H9 (cell line): ENCODE results near the gene STXBP1. TPM values are rescaled to one million over a fixed set of nuclear protein-coding genes. Genes with fewer than 3 reads are reported as not detected.

Experiments used
- DNase-seq: peaks from one replicate; pipeline ENCODE4 v3.0.0-alpha.2; 2017
- H2AFZ ChIP-seq: one replicate; pipeline ENCODE4 v1.6.1; 2013; ENCODE audit warnings: mild to moderate bottlenecking, low read length, control low read depth, moderate library complexity
- H2AK5ac ChIP-seq: 2 replicates; pipeline ENCODE4 v1.6.1; 2013; ENCODE audit warnings: low read length, control low read depth, mixed read lengths; ENCODE audit not compliant: insufficient read length
- H2BK120ac ChIP-seq: one replicate; pipeline ENCODE4 v1.6.1; 2013; ENCODE audit warnings: low read depth, mild to moderate bottlenecking, low read length, control low read depth, inconsistent platforms; ENCODE audit not compliant: poor library complexity, severe bottlenecking
- H2BK12ac ChIP-seq: 2 replicates; pipeline ENCODE4 v1.6.1; 2013; ENCODE audit warnings: low read length, control low read depth, mixed read lengths, low read depth; ENCODE audit not compliant: insufficient read length
- H2BK15ac ChIP-seq: 2 replicates; pipeline ENCODE4 v1.6.1; 2013; ENCODE audit warnings: low read depth, low read length, control low read depth
- H2BK20ac ChIP-seq: one replicate; pipeline ENCODE4 v1.6.1; 2013; ENCODE audit warnings: low read depth, mild to moderate bottlenecking, low read length, control low read depth, inconsistent platforms; ENCODE audit not compliant: poor library complexity, severe bottlenecking
- H2BK5ac ChIP-seq: 2 replicates; pipeline ENCODE4 v1.6.1; 2013; ENCODE audit warnings: low read length, control low read depth, mixed read lengths; ENCODE audit not compliant: insufficient read length
- H3K14ac ChIP-seq: 2 replicates; pipeline ENCODE4 v1.6.1; 2013; ENCODE audit warnings: low read length, control low read depth; ENCODE audit not compliant: insufficient read depth
- H3K18ac ChIP-seq: 2 replicates; pipeline ENCODE4 v1.6.1; 2013; ENCODE audit warnings: low read depth, mild to moderate bottlenecking, mixed read lengths, low read length, control low read depth; ENCODE audit not compliant: insufficient read length
- H3K23ac ChIP-seq: 2 replicates; pipeline ENCODE4 v1.6.1; 2013; ENCODE audit warnings: low read length, control low read depth, mixed read lengths, low read depth; ENCODE audit not compliant: insufficient read length
- H3K23me2 ChIP-seq: 2 replicates; pipeline ENCODE4 v1.6.1; 2013; ENCODE audit warnings: low read depth, mild to moderate bottlenecking, mixed read lengths, low read length, control low read depth; ENCODE audit not compliant: insufficient read length, poor library complexity, severe bottlenecking
- H3K27ac ChIP-seq: 2 replicates; pipeline ENCODE4 v1.5.1; 2013; ENCODE audit warnings: low read length, control low read depth, mixed read lengths, low read depth; ENCODE audit not compliant: insufficient read length
- H3K27me3 ChIP-seq: 2 replicates; pipeline ENCODE4 v1.6.1; 2013; ENCODE audit warnings: low read length, control low read depth, inconsistent platforms; ENCODE audit not compliant: insufficient read depth
- H3K4ac ChIP-seq: 2 replicates; pipeline ENCODE4 v1.6.1; 2013; ENCODE audit warnings: low read depth, mild to moderate bottlenecking, control low read depth, inconsistent platforms, low read length, moderate library complexity
- H3K4me1 ChIP-seq: 2 replicates; pipeline ENCODE4 v1.6.1; 2013; ENCODE audit warnings: low read length, control low read depth, inconsistent platforms; ENCODE audit not compliant: insufficient read depth
- H3K4me2 ChIP-seq: 2 replicates; pipeline ENCODE4 v1.6.1; 2013; ENCODE audit warnings: low read length, control low read depth, mixed read lengths; ENCODE audit not compliant: insufficient read length, insufficient read depth
- H3K56ac ChIP-seq: 2 replicates; pipeline ENCODE4 v1.6.1; 2013; ENCODE audit warnings: low read depth, mild to moderate bottlenecking, mixed read lengths, low read length, control low read depth; ENCODE audit not compliant: insufficient read length
- H3K79me1 ChIP-seq: 2 replicates; pipeline ENCODE4 v1.6.1; 2013; ENCODE audit warnings: low read depth, mild to moderate bottlenecking, moderate library complexity, low read length, control low read depth, inconsistent platforms; ENCODE audit not compliant: insufficient read depth, poor library complexity, severe bottlenecking
- H3K79me2 ChIP-seq: 2 replicates; pipeline ENCODE4 v1.6.1; 2013; ENCODE audit warnings: low read length, control low read depth, inconsistent platforms; ENCODE audit not compliant: insufficient read depth
- H3K9ac ChIP-seq: 2 replicates; pipeline ENCODE4 v1.6.1; 2013; ENCODE audit warnings: low read length, control low read depth, mixed read lengths; ENCODE audit not compliant: insufficient read length; ENCODE audit errors: extremely low read depth
- H3K9me3 ChIP-seq: one replicate; pipeline ENCODE4 v1.6.1; 2013; ENCODE audit warnings: low read depth, low read length, inconsistent platforms; ENCODE audit not compliant: control insufficient read depth
- H3T11ph ChIP-seq: one replicate; pipeline ENCODE4 v1.6.1; 2013; ENCODE audit warnings: mild to moderate bottlenecking, low read length, control low read depth, inconsistent platforms
- H4K20me1 ChIP-seq: one replicate; pipeline ENCODE4 v1.6.1; 2013; ENCODE audit not compliant: control insufficient read depth, insufficient read length, insufficient read depth
- H4K5ac ChIP-seq: 2 replicates; pipeline ENCODE4 v1.6.1; 2013; ENCODE audit warnings: low read depth, mild to moderate bottlenecking, mixed read lengths, low read length, control low read depth; ENCODE audit not compliant: insufficient read length
- H4K8ac ChIP-seq: replicated peaks from 2 replicates; pipeline ENCODE4 v1.6.1; 2013; ENCODE audit warnings: low read length, control low read depth, mixed read lengths, low read depth; ENCODE audit not compliant: insufficient read length
- H4K91ac ChIP-seq: 2 replicates; pipeline ENCODE4 v1.6.1; 2013; ENCODE audit warnings: low read depth, mild to moderate bottlenecking, moderate library complexity, mixed read lengths, low read length, control low read depth; ENCODE audit not compliant: insufficient read length
- H3K27ac Mint-ChIP-seq, 3 experiments: 2 replicates in 2 of 3; 3 replicates in 1 of 3; pipeline ENCODE4 v1.8.0; 2020 to 2021; ENCODE audit warnings: mixed read lengths in 3 of 3, mild to moderate bottlenecking in 1 of 3, moderate library complexity in 1 of 3
- H3K27me3 Mint-ChIP-seq: 2 replicates; pipeline ENCODE4 v1.8.0; 2021; ENCODE audit warnings: low read depth, mild to moderate bottlenecking, moderate library complexity, mixed read lengths
- H3K36me3 Mint-ChIP-seq, 3 experiments: 2 replicates in 2 of 3; 3 replicates in 1 of 3; pipeline ENCODE4 v1.8.0; 2020 to 2021; ENCODE audit warnings: low read depth in 3 of 3, mixed read lengths in 3 of 3; ENCODE audit not compliant: insufficient read depth in 1 of 3
- H3K4me1 Mint-ChIP-seq, 2 experiments: 2 replicates each; pipeline ENCODE4 v1.8.0; 2020; ENCODE audit warnings: mixed read lengths in 2 of 2
- H3K4me3 Mint-ChIP-seq, 2 experiments: 2 replicates in 1 of 2; 3 replicates in 1 of 2; pipeline ENCODE4 v1.8.0; 2020 to 2021; ENCODE audit warnings: mild to moderate bottlenecking in 2 of 2, mixed read lengths in 2 of 2, moderate library complexity in 1 of 2
- H3K9me3 Mint-ChIP-seq, 2 experiments: 2 replicates in 1 of 2; 3 replicates in 1 of 2; pipeline ENCODE4 v1.8.0; 2020; ENCODE audit warnings: mild to moderate bottlenecking in 2 of 2, mixed read lengths in 2 of 2, moderate library complexity in 1 of 2
- WGBS: extraction: QIAGEN DNeasy Blood & Tissue Kit; methylation state at CpG from one replicate; pipeline ENCODE4 v1.1.7; 2013; ENCODE audit warnings: missing lambda C conversion rate, low lambda C conversion rate, mixed read lengths; ENCODE audit not compliant: insufficient read length; ENCODE audit errors: extremely low coverage; 5-methylcytosine and 5-hydroxymethylcytosine counted together
- total RNA-seq: library from RNA; stranded (reverse); gene quantifications from 2 replicates; pipeline ENCODE4 v1.2.1, GENCODE V29; 2021
- TF ChIP-seq, protein P1 (sequence below): fragments of 200-600 bp; sonication (generic); conservative IDR thresholded peaks from 3 replicates; pipeline ENCODE4 v1.8.0; 2021; ENCODE audit warnings: antibody characterized with exemption, mild to moderate bottlenecking

The STXBP1 gene
- total RNA-seq, 1 experiment from 2014 or later: 22.3 TPM

DNA sequence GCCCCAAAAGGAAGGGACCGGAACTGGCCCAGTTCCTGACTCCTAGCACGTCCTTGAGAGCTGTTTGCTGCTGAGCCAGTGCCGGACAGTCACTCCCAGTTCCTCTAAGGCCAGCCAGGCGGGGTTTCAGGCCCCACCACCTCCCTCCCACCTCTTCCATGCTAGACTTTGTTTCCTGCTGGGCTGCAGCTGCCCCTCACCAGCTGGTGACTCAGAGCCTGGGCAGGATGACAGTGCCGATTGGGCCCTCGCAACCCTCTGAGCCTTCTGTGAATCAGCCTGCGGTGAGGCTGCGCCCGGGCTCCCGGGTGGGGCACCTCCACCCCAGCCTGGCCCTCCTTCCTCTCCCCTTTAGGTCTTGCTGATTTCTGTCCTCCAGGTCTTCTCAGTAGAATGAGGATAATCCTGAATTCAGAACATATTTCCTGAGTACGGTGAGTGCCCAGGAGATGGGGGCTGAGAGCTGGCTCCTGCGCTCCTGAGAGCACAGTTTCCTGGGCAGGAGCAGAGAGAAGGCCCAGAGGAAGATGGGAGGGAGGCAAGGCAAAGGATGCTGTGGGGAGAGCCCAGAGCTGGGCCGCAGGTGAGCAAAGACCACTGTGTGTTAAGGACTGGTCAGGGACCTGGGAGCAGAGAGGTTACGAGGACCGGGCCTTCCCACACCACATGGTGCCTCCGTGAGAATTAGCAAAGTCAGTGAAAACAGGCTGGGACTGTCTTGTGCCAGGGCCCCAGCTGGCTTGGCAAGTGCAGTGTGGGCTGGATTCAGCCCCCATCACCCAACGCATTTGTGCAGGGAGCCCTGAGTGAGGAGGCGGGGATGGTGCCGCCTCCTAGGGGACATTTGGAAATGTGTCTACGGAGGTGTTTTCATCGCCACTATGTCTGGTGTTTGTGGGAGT lies 32.9 kb upstream of the STXBP1 start:
- Histone ChIP-seq H3K27ac (no peak overlapping the region), H2BK12ac (no peak overlapping the region), H3K4me1 (no peaks in the 10 kb centered on the region; the same call in 1 of the 2 replicates), H3K56ac (no peak overlapping the region), H3K27me3 (no peaks in the 10 kb centered on the region), H2AK5ac (no peak overlapping the region), H3K79me1 (no peaks in the 10 kb centered on the region), H3K9me3 (no peaks in the 10 kb centered on the region), H4K20me1 (no peaks in the 10 kb centered on the region), H2BK20ac (no peak overlapping the region), H2AFZ (no peak overlapping the region), H3K14ac (no peak overlapping the region; the same call in 1 of the 2 replicates), H4K5ac (no peak overlapping the region), H3K4ac (no peak overlapping the region), H3T11ph (no peak overlapping the region), H4K8ac (no peak overlapping the region), H2BK15ac (no peak overlapping the region), H3K23me2 (no peaks in the 10 kb centered on the region), H3K79me2 (no peaks in the 10 kb centered on the region), H3K23ac (no peak overlapping the region), H3K9ac (no peak overlapping the region), H2BK120ac (no peak overlapping the region), H3K18ac (peak overlapping the region; percentile 30), H3K4me2 (no peak overlapping the region), H2BK5ac (no peak overlapping the region), H4K91ac (no peak overlapping the region)
- DNase-seq: peak; percentile 89
- Mint-ChIP-seq H3K36me3 (no peaks in the 10 kb centered on the region), H3K9me3 (no peaks in the 10 kb centered on the region), H3K27ac (peak overlapping the region; percentile 59 to 91 (median 73); a peak in 5 of 7 replicates), H3K4me1 (peaks cover 19 to 30% of the 10 kb centered on the region in 2 experiments), H3K27me3 (no peaks in the 10 kb centered on the region; the same call in none of the 2 replicates), H3K4me3 (no peak overlapping the region; a peak in 1 of 5 replicates)
- TF ChIP-seq, protein P1, sequence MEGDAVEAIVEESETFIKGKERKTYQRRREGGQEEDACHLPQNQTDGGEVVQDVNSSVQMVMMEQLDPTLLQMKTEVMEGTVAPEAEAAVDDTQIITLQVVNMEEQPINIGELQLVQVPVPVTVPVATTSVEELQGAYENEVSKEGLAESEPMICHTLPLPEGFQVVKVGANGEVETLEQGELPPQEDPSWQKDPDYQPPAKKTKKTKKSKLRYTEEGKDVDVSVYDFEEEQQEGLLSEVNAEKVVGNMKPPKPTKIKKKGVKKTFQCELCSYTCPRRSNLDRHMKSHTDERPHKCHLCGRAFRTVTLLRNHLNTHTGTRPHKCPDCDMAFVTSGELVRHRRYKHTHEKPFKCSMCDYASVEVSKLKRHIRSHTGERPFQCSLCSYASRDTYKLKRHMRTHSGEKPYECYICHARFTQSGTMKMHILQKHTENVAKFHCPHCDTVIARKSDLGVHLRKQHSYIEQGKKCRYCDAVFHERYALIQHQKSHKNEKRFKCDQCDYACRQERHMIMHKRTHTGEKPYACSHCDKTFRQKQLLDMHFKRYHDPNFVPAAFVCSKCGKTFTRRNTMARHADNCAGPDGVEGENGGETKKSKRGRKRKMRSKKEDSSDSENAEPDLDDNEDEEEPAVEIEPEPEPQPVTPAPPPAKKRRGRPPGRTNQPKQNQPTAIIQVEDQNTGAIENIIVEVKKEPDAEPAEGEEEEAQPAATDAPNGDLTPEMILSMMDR: peak; percentile 53
- no CpG with 5 or more reads among the region's 21 CpGs for WGBS
